NOMO-1 treated with dmso at 0.1 percent for 144 hours (cell line): ENCODE measurements around the gene GZF1.
"Not testable (repeated sequence)": the region's sequence is repeated elsewhere in the genome, so short reads cannot be mapped to it uniquely, and the experiment has no call there.

Experiments used
- DNase-seq: peaks from one replicate; lab custom pipeline; 2025; ENCODE audit not compliant: unreplicated experiment; lab: John Stamatoyannopoulos, UW

Gene GZF1

DNA sequence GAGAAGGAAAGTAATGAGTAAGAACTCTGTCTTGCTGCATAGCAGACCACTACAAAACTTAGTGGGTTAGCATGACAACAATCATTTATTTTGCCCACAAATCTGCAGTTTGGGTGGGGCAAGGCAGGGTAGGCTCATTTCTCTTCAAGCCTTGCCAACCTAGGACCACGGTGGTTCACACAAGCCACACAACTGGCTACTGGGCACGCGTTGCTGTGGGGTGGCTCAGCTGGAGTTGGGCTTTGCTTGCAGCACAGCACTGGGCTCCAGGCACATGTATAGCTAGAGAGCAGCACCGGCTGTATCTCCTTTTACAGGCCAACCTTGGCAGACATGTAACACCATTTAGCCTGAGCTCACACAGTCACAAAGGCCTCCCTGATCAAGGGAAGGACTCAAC lies 16.0 kb upstream of the GZF1 start:
- DNase-seq = no peak

DNA sequence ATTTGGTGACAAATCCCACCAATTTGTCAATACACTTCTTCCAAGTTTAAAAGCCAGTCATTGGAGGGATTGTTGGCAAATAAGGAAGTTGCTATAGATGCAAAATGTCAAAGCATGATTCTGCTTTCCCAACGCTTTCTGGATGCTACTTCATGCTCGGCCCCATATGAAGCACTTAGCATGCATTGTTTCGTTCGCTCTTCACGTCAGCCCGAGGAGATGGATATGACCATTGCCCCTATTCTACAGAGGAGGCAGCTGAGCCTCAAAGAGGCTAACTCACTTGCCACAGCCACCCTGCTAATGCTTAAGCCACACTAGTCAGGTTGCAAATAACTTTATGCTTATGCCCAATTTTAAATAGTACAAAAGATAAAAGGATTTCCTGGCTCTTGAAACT lies 14.2 kb upstream of the GZF1 start:
- DNase-seq = no peak

DNA sequence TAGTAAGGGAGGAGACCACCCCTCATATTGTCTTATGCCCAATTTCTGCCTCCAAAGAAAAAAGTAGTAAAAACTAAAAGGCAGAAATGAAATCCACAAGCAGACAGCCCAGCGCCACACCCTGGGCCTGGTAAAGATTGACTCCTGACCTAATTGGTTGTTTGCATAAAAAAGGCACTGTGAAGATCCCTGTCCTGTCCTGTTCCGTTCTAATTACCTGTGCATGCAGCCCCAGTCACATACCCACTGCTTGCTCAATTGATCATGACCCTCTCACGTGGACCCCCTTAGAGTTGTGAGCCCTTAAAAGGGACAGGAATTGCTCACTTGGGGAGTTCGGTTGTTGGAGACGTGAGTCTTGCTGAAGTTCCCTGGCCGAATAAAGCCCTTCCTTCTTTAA lies 13.5 kb upstream of the GZF1 start:
- DNase-seq = not testable (repeated sequence)

DNA sequence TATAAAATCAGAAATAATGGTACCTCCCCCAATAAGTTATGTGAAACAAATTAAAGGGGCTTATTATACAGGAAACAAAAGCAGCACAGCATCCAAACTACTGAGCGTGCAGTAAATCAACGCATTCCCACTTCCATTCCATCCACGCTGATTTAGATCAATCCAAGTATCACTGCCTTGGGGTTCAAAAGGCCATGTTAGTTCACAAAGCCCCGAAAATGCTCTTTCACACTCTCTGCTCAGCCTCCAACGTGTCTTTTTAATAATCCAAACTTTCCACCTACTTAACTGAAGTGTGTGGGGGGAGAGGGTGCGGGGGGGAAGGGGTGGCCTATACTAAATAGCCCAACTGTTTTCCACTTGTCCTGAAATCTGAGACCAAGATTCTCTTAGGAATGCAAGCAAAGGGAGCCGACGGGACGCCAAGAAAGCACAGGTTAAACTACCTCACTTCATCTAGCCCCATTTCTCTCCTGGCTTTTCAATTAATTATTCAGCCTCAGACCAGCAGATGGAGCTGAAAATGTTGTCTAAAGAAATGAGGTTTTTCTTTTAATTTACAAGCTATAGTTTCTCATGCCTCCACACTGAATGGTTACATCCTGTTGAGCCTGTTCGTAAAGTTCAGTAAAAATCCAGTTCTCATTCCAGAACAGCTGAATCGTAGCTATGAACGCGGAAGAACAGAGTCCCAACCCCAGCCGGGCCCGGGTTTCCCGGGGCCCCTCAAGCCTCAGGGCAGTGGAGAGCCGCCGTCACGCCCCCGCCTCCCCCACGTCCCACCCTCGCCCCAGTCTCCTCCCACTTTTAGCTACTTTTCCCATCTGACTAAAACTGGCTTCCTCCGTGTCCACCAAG lies 12.4 kb upstream of the GZF1 start:
- peak; percentile 79 for DNase-seq

DNA sequence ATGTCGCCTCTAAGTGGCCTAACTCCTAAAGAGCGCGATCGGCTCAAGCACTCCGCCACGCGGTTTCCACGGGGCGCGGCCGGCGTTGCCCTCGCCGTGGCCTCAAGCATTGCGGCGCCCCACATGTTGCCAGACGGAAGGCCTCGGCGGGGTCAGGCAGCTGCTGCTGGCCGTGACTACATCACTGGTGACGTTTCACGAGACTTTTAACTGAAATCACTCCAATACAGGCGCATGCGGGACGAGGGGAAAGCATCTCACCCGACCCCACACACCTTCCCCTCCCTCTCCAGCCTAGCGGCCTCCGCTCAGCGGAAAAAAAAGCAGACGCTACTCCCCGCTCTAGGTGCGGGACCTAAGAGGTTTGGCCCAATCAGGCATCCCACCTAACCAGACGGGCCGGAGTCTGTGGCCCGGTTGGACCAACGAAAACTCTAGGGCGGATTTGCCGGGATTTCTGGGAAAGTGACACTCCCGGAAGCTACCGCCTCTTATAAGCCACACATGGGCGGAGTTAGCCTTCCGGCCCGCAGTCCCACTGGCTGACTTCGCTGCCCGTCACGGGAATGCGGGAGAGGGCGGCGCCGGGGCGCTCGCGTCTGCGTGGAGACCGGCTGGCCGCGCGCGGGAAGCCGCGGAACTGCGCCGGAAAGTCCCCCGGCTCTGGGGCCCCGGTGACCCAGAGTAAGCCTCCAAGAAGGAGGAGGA lies 11.6 kb upstream of the GZF1 start, which contains the start of gene NXT1:
Gene NXT1, plus strand, starts transcription at position 596 of the 708 bp plus-strand sequence. CDS start 3,251 bp downstream, outside the sequence.
- peak; percentile 86 for DNase-seq

DNA sequence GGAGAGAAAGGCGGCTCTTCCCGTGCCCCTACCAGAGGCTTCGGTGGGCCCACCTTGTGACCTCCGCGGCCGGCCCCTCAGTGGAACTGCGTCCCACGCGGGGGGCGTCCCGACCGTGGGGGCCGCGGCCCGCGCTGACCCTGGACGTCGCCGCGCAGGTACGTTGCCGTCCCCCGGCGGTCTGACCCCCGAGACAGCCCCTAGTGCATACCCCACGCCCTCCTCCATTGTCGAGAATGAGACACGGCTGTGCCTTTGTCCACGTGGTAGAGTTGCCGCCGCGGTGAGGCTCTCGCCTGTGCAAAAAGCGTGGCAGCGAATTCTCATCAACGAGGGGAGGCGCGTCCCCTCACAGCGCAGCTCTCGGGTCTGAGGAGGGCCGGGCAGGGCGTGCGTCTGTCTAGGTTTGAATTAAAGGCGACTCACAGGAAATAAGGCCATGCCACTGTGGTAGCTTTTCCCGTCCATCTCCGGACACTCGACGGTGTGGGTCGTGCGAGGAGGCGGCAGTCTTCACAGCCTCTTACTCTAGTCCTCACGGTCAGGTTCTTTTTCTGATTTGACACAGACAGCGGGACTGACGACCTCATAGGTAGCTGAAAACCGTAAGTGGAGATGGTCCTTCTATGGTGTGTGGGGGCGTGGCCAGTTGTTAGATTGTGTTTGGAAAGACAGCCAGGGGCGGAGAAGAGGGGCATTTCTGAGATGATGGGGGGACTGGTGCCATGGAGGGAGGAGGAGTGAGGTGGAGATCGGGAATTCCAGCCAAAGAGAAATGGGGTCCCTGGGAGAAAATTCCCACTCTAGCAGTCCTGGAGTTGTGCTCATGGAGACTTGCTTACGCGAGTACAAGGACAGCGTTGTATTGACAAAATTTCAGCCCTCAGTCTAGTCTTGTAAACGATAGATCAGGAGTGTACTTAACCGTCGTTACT lies 10.8 kb upstream of the GZF1 start:
- no peak for DNase-seq

DNA sequence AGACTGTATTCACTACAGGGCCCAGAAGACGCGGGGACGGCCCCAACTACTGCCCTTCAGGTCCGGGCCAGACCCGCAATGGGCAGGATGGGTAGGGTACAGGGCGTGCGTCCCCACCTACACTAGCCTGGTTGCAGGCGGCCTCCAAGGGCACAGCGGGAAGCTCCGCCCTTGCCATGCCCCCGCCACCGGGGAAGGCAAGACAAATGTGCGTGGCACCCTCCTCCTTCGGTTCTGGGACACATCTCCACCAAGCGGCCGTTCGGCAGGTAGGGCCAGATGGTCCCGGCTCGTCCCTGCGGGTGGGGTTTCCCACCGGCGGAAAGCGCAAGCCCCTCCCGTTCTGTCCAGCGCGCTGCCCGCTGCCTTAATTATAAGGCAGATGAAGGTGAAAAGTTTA lies 5.8 kb upstream of the GZF1 start:
- no peak for DNase-seq

DNA sequence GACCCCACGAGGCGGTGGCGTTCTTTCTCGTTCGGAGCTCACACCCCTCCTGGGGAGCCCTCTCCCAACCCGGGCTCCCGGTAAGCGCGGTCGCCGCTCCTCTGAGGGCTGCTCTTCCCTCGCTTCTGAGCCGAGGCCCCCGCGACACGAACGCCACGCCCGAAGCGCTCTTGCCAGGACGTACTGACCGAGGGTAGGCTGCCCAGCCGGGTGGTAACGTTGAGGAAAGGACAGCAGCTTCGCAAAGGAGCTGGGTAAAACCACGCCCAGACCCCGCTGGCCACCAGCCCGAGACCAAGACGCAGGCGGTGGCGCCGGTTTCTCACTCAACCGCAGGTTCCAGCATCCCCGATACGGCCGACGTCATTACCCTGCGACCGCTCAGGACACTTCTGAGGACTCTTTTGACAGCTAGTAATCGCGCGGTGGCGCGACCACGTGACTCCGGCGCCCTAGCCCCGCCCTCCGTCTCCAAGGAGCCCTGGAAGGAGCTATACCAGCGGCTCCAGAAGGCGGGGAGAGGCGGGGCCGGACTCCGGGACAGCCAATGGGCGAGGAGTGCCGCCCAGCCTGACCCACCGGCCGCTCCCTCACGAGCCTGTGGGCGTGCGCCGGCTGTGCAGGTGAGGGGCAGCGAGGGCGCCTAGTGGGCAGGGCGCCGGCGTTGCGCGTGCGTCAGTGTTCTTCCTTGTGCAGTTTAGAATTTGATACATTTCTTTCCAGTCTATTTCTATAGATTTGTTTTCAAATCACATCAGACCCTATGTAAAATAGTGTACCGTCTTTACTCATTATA lies 4.0 kb upstream of the GZF1 start:
- DNase-seq = peak; percentile 97

DNA sequence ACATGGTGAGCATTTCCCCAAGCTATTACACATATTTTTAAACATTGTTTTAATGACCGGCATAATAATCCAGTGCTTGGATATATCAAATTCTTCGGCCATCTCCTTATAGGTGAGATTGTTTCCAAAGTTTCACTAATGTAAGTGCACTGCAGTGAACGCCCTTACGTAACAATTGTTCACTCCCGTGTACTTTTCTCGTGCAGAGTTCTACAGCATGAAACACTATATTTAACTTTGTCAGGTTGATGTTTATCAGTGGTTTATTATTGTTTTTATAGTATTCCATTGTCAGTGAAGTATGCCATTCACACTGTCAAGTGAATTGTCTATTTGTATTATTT lies 3.4 kb upstream of the GZF1 start:
- no peak for DNase-seq

DNA sequence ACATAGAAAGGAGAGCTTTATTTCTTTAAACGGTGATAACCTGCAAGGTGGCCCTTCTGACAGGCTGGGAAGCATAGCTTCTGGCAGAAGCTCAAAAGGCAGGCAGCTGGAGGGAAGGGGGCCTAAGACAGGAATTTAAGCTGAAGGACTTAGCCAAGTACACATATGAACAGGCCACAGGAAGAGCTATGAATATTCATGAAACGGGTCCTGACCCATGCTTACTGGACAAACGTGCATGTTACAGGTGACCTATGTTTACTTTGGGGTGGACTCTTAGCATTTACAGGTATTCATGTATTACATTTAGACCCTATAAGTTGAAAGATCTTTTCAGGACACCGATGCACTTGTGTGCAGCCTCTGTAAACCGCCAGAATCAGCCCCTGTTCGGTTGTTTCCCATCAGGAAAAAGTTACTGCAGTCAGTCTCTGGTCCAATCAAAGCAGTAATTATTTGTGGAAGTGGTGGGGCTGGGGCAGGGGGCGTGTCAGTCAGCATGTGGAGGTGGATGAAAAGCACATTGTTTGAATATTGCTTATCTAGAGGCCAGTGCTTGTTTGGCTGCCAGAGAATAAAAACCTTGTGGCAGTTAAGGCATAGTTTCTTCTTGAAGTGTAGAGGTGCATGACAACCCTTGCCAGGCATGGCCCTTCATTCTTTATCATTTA lies 2.9 kb upstream of the GZF1 start:
- no peak for DNase-seq

DNA sequence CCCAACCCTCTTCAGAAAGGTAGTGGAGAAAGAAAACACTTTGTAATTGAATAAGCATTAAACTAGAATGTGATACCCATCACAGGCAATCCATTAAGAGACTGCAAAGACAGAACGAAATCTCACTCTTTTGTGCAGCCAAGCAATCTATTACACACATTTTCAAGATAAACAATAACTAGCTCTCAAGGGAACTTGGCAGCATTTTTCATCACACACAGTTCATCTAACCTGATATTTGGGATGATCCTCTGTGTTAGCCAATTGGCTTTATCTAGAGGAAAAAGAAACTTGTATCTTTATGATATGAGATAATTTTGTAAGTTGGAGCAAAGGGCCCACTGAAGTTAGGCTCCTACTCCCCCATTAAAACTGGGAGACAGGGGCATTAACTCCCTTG lies 1.5 kb upstream of the GZF1 start:
- no peak for DNase-seq

DNA sequence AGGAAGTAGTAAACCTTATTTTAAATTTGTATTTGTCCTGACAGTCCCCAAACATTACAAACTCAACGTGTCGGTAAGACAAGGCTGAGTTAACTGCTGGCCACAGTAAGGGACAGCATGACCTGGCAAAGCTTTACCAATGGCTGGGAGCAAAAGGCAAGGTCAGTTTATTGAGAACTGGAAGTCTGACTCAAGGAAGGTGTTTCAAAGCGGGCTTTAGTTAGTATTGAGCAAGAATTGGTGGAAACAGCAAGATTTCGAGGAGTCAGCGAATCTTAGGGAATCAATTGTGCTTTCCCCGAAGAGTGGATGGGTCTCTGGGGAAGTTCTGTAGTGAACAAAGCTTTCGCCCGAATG lies 885 bp upstream of the GZF1 start:
- DNase-seq = no peak

DNA sequence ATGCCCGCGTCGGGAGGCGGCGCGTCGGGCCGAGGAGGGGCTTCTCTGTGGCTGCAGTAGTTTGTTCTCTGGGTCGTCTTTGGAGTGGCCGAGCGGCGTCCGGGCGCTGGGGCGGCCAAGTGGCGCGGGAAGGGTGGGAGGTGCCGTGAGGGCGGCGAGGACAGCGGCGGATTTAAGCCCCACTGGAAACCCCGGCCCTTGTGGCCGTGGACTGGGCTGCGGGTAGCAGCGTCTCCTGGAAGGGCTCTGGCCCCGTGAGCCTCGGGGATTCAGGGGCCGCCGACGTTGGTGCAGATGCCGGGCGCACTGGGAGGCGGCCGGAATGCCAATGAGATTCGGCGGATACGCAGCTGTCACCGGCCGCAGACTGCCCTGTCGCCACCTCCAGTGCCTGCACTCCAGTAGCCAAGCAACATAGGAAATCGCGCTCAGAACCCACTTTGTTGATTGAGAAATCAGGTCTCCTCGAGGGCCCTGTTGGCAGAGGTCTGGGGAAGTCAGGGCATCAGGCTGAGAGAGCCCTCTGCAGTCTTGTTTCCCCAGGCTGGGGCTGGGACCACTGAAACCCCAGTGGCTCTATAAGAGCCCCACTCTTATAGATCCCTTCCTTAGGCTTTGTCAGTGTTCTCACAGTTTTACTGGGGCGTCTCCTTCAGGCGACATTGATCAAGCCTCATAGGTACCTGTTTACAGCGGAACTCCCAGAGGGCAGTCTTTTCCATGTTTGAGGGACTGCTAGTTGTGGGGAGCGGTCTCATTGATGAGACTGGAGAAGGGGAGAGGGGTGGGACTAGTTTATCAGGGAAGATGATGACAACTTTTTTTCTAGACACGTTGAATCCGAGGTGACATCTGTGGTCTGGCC lies 642 bp downstream of the GZF1 start:
- DNase-seq = peak; percentile 56

DNA sequence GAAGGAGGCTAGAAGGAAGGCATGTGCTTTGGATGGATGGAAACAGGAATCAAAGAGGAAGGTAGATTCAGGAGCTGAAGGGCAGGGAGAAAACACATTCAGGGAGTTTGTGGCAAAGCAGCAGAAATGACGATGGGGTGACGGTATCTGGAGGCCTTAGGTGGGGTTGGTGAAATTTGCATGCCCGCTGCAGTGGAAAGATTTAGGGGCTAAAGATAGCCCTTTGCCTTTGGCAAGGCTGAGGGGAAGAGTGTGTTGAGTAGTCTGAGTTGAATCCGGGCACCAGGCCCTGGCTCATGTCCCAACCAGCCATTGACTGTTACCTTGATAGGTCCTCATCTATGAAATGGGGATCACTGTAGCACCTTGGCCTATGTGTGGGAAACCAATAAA lies 1.3 kb downstream of the GZF1 start:
- DNase-seq = no peak

DNA sequence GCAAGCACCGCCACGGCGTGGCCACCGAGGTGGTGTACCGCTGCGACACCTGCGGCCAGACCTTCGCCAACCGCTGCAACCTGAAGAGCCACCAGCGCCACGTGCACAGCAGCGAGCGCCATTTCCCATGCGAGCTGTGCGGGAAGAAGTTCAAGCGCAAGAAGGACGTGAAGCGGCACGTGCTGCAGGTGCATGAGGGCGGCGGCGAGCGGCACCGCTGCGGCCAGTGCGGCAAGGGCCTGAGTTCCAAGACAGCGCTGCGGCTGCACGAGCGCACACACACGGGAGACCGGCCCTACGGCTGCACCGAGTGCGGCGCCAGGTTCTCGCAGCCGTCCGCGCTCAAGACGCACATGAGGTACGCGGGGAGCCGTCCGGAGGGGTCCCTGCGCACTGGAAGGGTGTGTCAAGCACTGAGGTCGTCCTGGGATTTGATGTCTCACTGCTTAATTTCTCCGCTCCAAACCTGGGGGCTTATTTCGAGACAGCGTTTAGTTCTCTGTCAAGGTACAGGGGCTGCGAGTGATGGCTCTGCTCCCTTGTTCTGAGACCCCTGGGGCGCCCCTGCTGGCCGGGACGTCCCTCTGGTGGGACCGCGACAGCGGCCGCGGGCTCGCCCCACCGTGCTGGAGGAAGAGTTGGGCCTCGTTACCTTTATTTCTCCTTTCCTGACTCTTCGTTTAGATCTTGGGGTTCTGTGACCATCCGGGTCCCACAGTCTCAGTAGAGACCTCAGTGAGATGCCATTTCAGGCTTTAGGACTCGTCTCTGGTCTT lies 3.6 kb downstream of the GZF1 start:
- no peak for DNase-seq

DNA sequence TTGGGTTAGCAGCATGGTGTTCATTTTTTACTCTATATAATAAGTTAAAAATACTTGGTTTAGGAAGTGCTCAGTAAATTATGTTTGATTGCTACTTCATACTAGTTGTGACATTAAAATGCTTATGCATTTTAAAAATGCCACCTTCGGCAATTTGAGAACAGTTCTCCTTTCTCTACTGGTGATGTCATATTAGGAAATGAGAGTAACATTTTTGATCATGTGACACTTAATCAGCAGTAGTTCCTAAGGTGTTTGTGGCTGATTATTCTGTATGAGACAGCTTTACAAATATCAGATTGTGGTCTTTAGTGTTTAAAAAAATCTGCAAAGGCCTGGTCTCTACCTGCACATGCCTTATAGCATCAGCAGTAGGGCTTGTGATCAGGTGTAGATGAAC lies 4.4 kb downstream of the GZF1 start:
- no peak for DNase-seq

DNA sequence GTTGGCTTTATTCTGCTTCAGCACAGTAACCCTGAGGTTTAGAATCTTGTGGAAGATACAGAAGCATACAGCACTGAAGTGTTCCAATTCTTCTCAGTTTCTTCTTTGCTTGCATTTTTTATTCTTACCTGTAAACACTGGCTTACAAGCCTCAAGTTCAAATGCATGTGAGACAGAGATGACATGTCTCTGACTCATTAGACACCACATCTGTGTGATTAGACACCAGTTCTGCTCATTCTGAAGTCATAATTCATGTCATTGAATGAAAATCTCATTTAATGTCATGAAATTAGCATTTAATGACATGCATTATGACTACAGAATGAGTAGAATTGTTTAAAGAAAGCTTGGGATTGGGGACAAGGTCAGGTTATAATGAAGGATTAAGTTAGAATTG lies 5.8 kb downstream of the GZF1 start:
- DNase-seq = no peak

DNA sequence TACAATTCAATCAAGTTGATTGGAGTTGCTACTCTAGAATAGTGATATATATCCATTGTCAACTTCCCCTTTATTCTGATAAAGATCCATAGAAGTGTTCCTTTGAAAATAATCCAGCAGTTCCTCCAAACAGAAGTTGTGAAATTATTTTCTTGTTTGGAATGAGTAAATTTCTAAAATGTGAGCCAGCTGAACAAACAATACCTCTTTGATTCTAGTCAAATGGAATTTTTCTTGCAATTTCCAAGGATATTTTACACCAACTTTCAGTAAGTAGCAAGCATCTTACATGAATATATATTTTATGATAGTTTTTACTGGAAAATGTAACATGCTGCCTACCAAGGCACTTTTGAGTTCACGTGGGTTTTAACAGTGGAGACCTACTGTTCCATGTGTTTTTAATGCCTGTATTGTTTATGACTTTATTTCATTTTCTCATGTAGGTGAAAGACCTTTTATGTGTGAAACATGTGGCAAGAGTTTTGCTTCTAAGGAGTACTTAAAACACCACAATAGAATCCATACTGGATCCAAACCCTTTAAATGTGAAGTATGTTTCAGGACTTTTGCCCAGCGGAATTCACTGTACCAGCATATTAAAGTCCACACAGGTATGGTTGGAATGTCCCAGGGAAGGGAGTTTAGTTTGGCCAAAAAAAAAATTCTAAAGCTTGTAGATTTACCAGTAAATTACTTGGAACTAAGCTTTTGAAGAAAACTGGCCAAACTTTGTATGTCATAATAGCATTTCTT lies 6.5 kb downstream of the GZF1 start:
- DNase-seq = no peak
